Muscle layer of duodenum (tissue), 2 donors: ENCODE measurements around the gene SNHG17.

ENCODE experiments used
- H3K27ac ChIP-seq: one replicate; pipeline ENCODE4 v1.7.0; 2013; ENCODE audit warnings: mild to moderate bottlenecking, low read length
- H3K27me3 ChIP-seq: one replicate; pipeline ENCODE4 v1.7.0; 2013; ENCODE audit warnings: low read depth, mild to moderate bottlenecking, control low read depth, low read length
- H3K36me3 ChIP-seq, 2 donors: one replicate each; pipeline ENCODE4 v1.7.0; 2013; ENCODE audit warnings: low read length in 2 of 2, control low read depth in 1 of 2, mild to moderate bottlenecking in 1 of 2; ENCODE audit not compliant: insufficient read depth in 2 of 2, control insufficient read depth in 1 of 2
- H3K4me1 ChIP-seq, 2 donors: one replicate each; pipeline ENCODE4 v1.7.0; 2013; ENCODE audit warnings: low read length in 2 of 2, mild to moderate bottlenecking in 2 of 2, control low read depth in 1 of 2, moderate library complexity in 1 of 2; ENCODE audit not compliant: insufficient read depth in 2 of 2, control insufficient read depth in 1 of 2
- H3K4me3 ChIP-seq, 2 donors: one replicate each; pipeline ENCODE4 v1.7.0; 2013; ENCODE audit warnings: low read length in 2 of 2, low read depth in 1 of 2, mild to moderate bottlenecking in 1 of 2
- H3K9me3 ChIP-seq, 2 donors: one replicate each; pipeline ENCODE4 v1.7.0; 2013; ENCODE audit warnings: low read length in 2 of 2, control low read depth in 1 of 2, mild to moderate bottlenecking in 1 of 2; ENCODE audit not compliant: control insufficient read depth in 1 of 2
- donor health status: healthy.

SNHG17 gene

GRCh38 chr20:38430679-38431325 lies 4.3 kb downstream of the SNHG17 start:
- Histone ChIP-seq H3K4me1 (peaks cover 0 to 5% of the 10 kb centered on the region in 2 donors), H3K27ac (no peak overlapping the region), H3K9me3 (peaks cover 0 to 4% of the 10 kb centered on the region in 2 donors), H3K4me3 (no peak overlapping the region), H3K27me3 (no peaks in the 10 kb centered on the region), H3K36me3 (peaks cover 60 to 76% of the 10 kb centered on the region in 2 donors)

- Histone ChIP-seq H3K36me3 (peaks cover 75 to 91% of the 10 kb centered on the region in 2 donors), H3K27ac (no peak overlapping the region), H3K4me3 (no peak overlapping the region), H3K27me3 (no peaks in the 10 kb centered on the region), H3K9me3 (peaks cover 0 to 4% of the 10 kb centered on the region in 2 donors), H3K4me1 (peaks cover 0 to 5% of the 10 kb centered on the region in 2 donors)
Observed at GRCh38 chr20:38429301-38429700, 5.8 kb downstream of the SNHG17 start.

GRCh38 chr20:38428800-38429199 lies 6.3 kb downstream of the SNHG17 start:
- Histone ChIP-seq H3K27ac (no peak overlapping the region), H3K9me3 (peaks cover 0 to 4% of the 10 kb centered on the region in 2 donors), H3K27me3 (no peaks in the 10 kb centered on the region), H3K36me3 (peaks cover 78 to 94% of the 10 kb centered on the region in 2 donors), H3K4me3 (no peak overlapping the region), H3K4me1 (peaks cover 0 to 3% of the 10 kb centered on the region in 2 donors)

- Histone ChIP-seq H3K4me1 (no peaks in the 10 kb centered on the region), H3K4me3 (no peak overlapping the region), H3K36me3 (peaks cover 81 to 94% of the 10 kb centered on the region in 2 donors), H3K27ac (no peak overlapping the region), H3K9me3 (peaks cover 0 to 4% of the 10 kb centered on the region in 2 donors), H3K27me3 (no peaks in the 10 kb centered on the region)
Observed at GRCh38 chr20:38427655-38428023, 7.5 kb downstream of the SNHG17 start.

DNA sequence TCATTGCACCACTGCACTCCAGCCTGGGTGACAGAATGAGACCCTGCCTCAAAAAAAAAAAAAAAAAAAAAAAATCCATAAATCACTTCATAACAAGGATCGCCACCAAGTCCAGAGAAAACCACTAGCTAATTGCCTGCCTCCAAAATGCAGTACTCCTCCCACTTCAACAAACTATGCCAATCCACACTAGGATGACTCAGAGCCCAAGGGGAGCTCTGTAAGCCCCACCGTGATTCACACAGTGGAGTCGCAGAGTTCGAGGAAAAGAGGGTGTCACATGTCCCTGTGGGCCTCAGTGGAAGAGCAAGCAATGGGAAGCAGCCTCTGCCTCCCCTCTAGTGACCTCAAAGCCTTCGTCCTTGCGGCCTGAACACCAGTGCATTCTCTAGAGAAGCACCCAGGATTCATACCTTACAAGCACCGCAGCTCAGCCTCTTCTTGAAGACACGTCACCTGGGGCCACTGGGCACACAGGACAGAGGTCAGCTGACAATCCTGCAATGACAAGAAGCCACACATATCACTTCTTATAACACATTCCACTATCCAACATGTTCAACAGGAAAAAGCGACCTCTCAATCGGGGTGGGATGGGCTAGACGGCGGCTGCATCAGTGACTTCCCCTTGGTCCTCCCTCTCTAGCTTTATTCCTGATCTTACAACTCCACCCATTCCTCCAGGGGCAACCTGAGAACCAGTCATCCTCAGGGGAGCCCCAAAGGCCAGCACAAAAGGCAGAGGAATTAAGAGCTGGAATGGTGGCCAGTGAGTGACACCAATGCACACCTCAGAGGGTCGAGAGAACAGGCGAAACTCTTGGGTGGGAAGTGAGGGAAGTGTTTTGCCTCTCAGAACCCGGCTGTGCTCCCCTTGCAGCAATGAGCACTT lies 8.9 kb downstream of the SNHG17 start:
- no peak overlapping the region for H3K4me3 ChIP-seq
- H3K27me3 ChIP-seq = no peaks in the 10 kb centered on the region
- H3K27ac ChIP-seq = no peak overlapping the region
- H3K36me3 ChIP-seq = peaks cover 77 to 94% of the 10 kb centered on the region in 2 donors
- H3K4me1 ChIP-seq = no peaks in the 10 kb centered on the region
- H3K9me3 ChIP-seq = no peaks in the 10 kb centered on the region

DNA sequence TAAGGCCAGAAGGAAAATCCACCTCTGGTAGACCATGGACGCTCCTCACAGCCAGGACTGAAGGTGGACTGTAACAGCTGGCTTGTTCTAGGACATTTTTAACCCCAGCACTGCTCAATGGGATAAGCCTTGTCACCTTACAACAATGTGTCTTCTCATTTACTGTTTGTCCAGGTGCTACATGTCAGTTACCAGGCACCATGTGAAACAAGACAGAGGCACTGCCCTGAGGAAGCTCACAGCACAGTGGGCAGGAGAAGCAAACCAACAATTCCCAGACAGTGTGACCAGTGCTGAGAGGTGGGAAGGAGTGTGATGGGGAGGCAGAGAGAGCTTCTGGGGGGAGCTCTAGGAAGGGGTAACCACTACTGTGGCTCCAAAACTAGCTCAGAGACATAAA lies 10.7 kb downstream of the SNHG17 start:
- Histone ChIP-seq H3K9me3 (no peaks in the 10 kb centered on the region), H3K4me3 (no peak overlapping the region), H3K4me1 (no peaks in the 10 kb centered on the region), H3K27ac (no peak overlapping the region), H3K27me3 (no peaks in the 10 kb centered on the region), H3K36me3 (peaks cover 83 to 98% of the 10 kb centered on the region in 2 donors)

GRCh38 chr20:38423541-38423940 lies 11.6 kb downstream of the SNHG17 start:
- no peaks in the 10 kb centered on the region for H3K27me3 ChIP-seq
- H3K36me3 ChIP-seq = peaks cover 74 to 97% of the 10 kb centered on the region in 2 donors
- H3K4me3 ChIP-seq = no peak overlapping the region
- no peak overlapping the region for H3K27ac ChIP-seq
- no peaks in the 10 kb centered on the region for H3K9me3 ChIP-seq
- peaks cover 0 to 2% of the 10 kb centered on the region in 2 donors for H3K4me1 ChIP-seq

- Histone ChIP-seq H3K9me3 (no peaks in the 10 kb centered on the region), H3K27me3 (no peaks in the 10 kb centered on the region), H3K4me3 (no peak overlapping the region), H3K27ac (no peak overlapping the region), H3K4me1 (peaks cover 0 to 7% of the 10 kb centered on the region in 2 donors), H3K36me3 (peaks cover 58 to 86% of the 10 kb centered on the region in 2 donors)
Observed at GRCh38 chr20:38421915-38422314, 13.2 kb downstream of the SNHG17 start.

DNA sequence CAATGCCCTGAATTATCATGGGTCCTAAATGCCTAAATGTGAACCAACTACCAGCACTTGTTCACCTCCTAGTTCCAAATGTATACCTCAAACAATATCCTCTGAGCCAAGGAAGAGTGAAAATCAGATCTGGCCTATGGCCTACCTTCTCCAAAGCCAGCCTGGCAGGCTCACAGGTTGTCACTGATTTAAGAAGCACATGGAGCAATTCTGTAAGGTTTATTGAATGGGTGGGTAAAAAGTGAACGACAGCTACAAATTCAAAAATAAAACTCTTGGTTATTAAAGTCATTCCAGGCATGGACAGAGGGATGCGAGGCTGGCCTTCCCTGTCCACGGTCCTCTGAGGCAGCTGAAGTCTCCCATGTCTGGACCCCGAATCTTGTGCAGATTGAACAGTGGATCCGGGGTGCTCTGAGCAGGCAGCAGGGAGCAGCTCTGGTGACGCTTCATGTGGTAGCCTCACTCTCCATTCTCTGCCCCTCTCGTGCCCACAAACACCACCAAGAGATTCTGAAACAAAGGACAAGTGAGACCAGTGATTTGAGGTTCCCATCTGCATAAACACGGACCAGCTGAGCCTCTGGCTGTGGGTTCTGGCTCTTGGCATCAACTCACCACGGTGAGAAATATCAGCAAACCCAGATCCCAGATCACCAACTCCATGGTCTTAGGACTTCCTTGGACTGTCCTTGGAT lies 14.6 kb downstream of the SNHG17 start:
- Histone ChIP-seq H3K9me3 (no peaks in the 10 kb centered on the region), H3K27me3 (no peaks in the 10 kb centered on the region)

GRCh38 chr20:38418509-38419204 lies 16.5 kb downstream of the SNHG17 start:
- Histone ChIP-seq H3K36me3 (peaks cover 31 to 56% of the 10 kb centered on the region in 2 donors), H3K4me1 (peaks cover 0 to 7% of the 10 kb centered on the region in 2 donors)

More for the DNA sequence above, 14.6 kb downstream of the SNHG17 start:
- H3K27ac ChIP-seq = no peak overlapping the region
- H3K36me3 ChIP-seq = peaks cover 46 to 73% of the 10 kb centered on the region in 2 donors
- no peak overlapping the region for H3K4me3 ChIP-seq
- peaks cover 0 to 7% of the 10 kb centered on the region in 2 donors for H3K4me1 ChIP-seq

More at GRCh38 chr20:38418509-38419204, 16.5 kb downstream of the SNHG17 start:
- H3K27ac ChIP-seq = no peak overlapping the region
- no peaks in the 10 kb centered on the region for H3K9me3 ChIP-seq
- no peaks in the 10 kb centered on the region for H3K27me3 ChIP-seq
- H3K4me3 ChIP-seq = no peak overlapping the region
